ENCODE measurements around the gene STYXL2. TPM values are rescaled to one million over a fixed set of nuclear protein-coding genes. Genes with fewer than 3 reads are reported as not detected.
A peak's percentile ranks its signal among the peaks of the same experiment; 100 is the strongest.

Gene STYXL2
- total and polyA plus RNA-seq, 2 experiments from 2014 or later, result 0.17 to 0.40 TPM

DNA sequence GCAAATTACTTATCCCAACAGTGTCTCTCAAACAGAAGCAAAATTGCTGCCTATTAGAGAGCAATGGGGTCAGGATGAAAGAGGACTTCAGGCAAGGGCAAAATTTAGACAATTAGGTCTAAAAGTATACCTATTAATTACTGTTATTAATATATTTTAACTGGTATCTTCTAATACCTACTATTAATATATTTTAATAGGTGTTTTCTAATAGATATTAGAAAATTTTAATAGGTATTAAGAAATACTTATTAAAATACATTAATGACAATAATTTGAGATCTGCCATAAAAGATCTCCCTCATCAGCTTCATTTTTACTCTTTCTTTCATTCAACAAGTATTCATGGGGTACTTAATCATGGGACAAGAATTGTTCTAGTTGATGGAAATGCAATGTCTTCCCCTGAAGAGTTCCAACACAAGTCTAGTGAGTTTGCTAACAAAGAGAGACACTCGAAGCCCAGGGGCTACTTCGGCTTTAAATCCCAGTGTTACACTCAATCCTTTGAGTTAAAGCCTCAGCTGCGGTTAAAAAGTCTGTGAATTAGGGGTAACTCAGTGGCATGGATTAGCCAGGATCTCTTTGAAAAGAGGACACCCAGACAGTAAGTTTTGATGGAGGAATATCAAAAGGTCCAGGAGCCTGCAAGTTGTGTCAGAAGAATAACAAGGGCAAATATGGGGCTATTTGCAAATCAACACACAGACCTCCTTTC lies 44.1 kb downstream of the STYXL2 start:
- peaks cover 43% of the 10 kb centered on the region for H3K4me1 Mint-ChIP-seq
- H3K27ac ChIP-seq (ENCODE audit: low read depth), result peak overlapping the region; percentile 81

More for the DNA sequence above, 44.1 kb downstream of the STYXL2 start:
- Mint-ChIP-seq H3K27me3 (ENCODE audit: insufficient read depth, low read depth, poor library complexity) (no peaks in the 10 kb centered on the region), H3K36me3 (ENCODE audit: low read depth) (peaks cover 5% of the 10 kb centered on the region; the same call in 1 of the 3 replicates), H3K9me3 (peaks cover 7% of the 10 kb centered on the region; the same call in 2 of the 3 replicates), H3K4me3 (no peak overlapping the region), H3K27ac (peak overlapping the region; percentile 23; the same call in 1 of the 2 replicates)
- Histone ChIP-seq H3K9me2 (ENCODE audit: insufficient read depth) (no peaks in the 10 kb centered on the region), H3F3A (replicated peaks; ENCODE audit: low read depth) (no peaks in the 10 kb centered on the region), H3K4me1 (ENCODE audit: insufficient read depth) (peaks cover 60% of the 10 kb centered on the region), H3K4me3 (no peak overlapping the region), H4K20me1 (replicated peaks; ENCODE audit: insufficient read depth) (no peaks in the 10 kb centered on the region), H2AFZ (0 out of 2 replicates have a peak overlapping the region, but pooled peaks have one; percentile 60), H3K79me2 (replicated peaks; ENCODE audit: insufficient read depth) (no peaks in the 10 kb centered on the region), H3K27me3 (ENCODE audit: insufficient read depth) (no peaks in the 10 kb centered on the region), H3K4me2 (peak overlapping the region; percentile 45), H3K36me3 (ENCODE audit: insufficient read depth) (no peaks in the 10 kb centered on the region)
- DNase-seq (ENCODE audit: low spot score), result peak; percentile 34
- TF ChIP-seq ZNF462 (CRISPR knock-in tag; IDR thresholded peaks at IDR 0.05) (no peak), JUNB (IDR thresholded peaks at IDR 0.05; ENCODE audit: unreplicated experiment) (no peak), ZNF114 (CRISPR knock-in tag; IDR thresholded peaks at IDR 0.05) (no peak), EZH2phosphoT487 (IDR thresholded peaks at IDR 0.05; ENCODE audit: unreplicated experiment) (no peak), CREB1 (CRISPR knock-in tag; IDR thresholded peaks at IDR 0.05; ENCODE audit: low read depth) (no peak), EZH2 (IDR thresholded peaks at IDR 0.05; ENCODE audit: low read depth, unreplicated experiment) (no peak), ZNF331 (CRISPR knock-in tag; IDR thresholded peaks at IDR 0.05; ENCODE audit: low read depth) (no peak), NANOG (IDR thresholded peaks at IDR 0.05; ENCODE audit: borderline replicate concordance) (no peak)
- TF ChIP-seq, protein P1, sequence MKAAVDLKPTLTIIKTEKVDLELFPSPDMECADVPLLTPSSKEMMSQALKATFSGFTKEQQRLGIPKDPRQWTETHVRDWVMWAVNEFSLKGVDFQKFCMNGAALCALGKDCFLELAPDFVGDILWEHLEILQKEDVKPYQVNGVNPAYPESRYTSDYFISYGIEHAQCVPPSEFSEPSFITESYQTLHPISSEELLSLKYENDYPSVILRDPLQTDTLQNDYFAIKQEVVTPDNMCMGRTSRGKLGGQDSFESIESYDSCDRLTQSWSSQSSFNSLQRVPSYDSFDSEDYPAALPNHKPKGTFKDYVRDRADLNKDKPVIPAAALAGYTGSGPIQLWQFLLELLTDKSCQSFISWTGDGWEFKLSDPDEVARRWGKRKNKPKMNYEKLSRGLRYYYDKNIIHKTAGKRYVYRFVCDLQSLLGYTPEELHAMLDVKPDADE (IDR thresholded peaks at IDR 0.05), result no peak
- TF ChIP-seq, protein P2, sequence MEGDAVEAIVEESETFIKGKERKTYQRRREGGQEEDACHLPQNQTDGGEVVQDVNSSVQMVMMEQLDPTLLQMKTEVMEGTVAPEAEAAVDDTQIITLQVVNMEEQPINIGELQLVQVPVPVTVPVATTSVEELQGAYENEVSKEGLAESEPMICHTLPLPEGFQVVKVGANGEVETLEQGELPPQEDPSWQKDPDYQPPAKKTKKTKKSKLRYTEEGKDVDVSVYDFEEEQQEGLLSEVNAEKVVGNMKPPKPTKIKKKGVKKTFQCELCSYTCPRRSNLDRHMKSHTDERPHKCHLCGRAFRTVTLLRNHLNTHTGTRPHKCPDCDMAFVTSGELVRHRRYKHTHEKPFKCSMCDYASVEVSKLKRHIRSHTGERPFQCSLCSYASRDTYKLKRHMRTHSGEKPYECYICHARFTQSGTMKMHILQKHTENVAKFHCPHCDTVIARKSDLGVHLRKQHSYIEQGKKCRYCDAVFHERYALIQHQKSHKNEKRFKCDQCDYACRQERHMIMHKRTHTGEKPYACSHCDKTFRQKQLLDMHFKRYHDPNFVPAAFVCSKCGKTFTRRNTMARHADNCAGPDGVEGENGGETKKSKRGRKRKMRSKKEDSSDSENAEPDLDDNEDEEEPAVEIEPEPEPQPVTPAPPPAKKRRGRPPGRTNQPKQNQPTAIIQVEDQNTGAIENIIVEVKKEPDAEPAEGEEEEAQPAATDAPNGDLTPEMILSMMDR (conservative IDR thresholded peaks at IDR 0.05; ENCODE audit: low read depth in 2 of 2), result no peak
- peak; percentile 33; the same call in 2 of the 3 replicates for ATAC-seq
